Left ventricle myocardium inferior (tissue), 1 donor: Measurements from ENCODE around the gene TANGO6. TPM values are rescaled to one million over a fixed set of nuclear protein-coding genes. Genes with fewer than 3 reads are reported as not detected.
A peak's percentile ranks its signal among the peaks of the same experiment; 100 is the strongest.
"Not testable (repeated sequence)": the region's sequence is repeated elsewhere in the genome, so short reads cannot be mapped to it uniquely, and the experiment has no call there.

Experiments
- DNase-seq: peaks from one replicate; pipeline ENCODE4 v3.0.0-alpha.2; 2020
- H3K27ac ChIP-seq: fragments of 200-600 bp; replicated peaks from 2 replicates; pipeline ENCODE4 v1.8.0; 2021
- H3K27me3 ChIP-seq: fragments of 200-600 bp; 2 replicates; pipeline ENCODE4 v1.8.0; 2021; ENCODE audit warnings: low read depth
- H3K36me3 ChIP-seq: fragments of 200-600 bp; 2 replicates; pipeline ENCODE4 v1.8.0; 2021
- H3K4me1 ChIP-seq: fragments of 200-600 bp; 2 replicates; pipeline ENCODE4 v1.8.0; 2021
- H3K4me3 ChIP-seq: fragments of 200-600 bp; 2 replicates; pipeline ENCODE4 v1.8.0; 2021; ENCODE audit warnings: mild to moderate bottlenecking, moderate library complexity
- H3K9me3 ChIP-seq: fragments of 200-600 bp; replicated peaks from 2 replicates; pipeline ENCODE4 v1.8.0; 2021
- intact Hi-C: fragments of 100-400 bp; cut with micrococcal nuclease; formaldehyde crosslinking; loops from one replicate; pipeline ENCODE4 v1.11.0; 2022
- total RNA-seq: library from RNA; stranded (reverse); fragmentation: NEBNext Ultra II Directional; extraction: Animal tissue kit (Norgen Biotek cat#: 25700); gene quantifications from one replicate; pipeline ENCODE4 v1.2.1, GENCODE V29; 2021
- TF ChIP-seq, protein P1 (sequence below): fragments of 200-600 bp; IDR thresholded peaks from 2 replicates; pipeline ENCODE4 v1.8.0; 2021; ENCODE audit warnings: antibody characterized with exemption, mild to moderate bottlenecking, borderline replicate concordance
- donor health status: DM: no; HTN: yes; CAD: no; lungs with severe emphysema.

The TANGO6 gene
- total RNA-seq, 1 donor from 2014 or later = 10.5 TPM

DNA sequence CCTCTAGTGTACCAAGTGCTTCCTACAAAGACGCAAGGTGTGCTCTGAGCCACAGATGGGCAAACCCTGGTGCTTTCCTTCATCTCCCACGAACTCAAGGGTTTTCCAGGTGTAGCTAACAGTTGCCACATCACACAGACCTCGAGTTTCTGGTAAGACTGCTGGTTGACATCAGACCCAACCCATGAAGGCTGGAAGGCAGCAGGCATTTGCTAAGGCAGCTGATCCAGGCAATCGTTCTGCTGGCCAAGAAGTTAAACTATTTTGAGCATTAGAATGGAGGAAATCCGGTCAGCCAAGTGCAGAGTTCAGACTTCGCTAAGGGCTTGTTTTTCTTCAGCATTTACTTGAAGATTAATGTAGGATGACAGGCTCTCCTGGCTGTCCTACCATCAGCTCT is 273.6 kb downstream of the TANGO6 start:
- DNase-seq = no peak
- H3K9me3 ChIP-seq = no peaks in the 10 kb centered on the region
- intact Hi-C loops = no loop called here
- peaks cover 52% of the 10 kb centered on the region for H3K36me3 ChIP-seq
- no peaks in the 10 kb centered on the region for H3K27me3 ChIP-seq
- peaks cover 53% of the 10 kb centered on the region for H3K4me1 ChIP-seq
- no peak overlapping the region for H3K4me3 ChIP-seq
- TF ChIP-seq, protein P1, sequence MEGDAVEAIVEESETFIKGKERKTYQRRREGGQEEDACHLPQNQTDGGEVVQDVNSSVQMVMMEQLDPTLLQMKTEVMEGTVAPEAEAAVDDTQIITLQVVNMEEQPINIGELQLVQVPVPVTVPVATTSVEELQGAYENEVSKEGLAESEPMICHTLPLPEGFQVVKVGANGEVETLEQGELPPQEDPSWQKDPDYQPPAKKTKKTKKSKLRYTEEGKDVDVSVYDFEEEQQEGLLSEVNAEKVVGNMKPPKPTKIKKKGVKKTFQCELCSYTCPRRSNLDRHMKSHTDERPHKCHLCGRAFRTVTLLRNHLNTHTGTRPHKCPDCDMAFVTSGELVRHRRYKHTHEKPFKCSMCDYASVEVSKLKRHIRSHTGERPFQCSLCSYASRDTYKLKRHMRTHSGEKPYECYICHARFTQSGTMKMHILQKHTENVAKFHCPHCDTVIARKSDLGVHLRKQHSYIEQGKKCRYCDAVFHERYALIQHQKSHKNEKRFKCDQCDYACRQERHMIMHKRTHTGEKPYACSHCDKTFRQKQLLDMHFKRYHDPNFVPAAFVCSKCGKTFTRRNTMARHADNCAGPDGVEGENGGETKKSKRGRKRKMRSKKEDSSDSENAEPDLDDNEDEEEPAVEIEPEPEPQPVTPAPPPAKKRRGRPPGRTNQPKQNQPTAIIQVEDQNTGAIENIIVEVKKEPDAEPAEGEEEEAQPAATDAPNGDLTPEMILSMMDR = no peak
- peak overlapping the region; percentile 54 for H3K27ac ChIP-seq

DNA sequence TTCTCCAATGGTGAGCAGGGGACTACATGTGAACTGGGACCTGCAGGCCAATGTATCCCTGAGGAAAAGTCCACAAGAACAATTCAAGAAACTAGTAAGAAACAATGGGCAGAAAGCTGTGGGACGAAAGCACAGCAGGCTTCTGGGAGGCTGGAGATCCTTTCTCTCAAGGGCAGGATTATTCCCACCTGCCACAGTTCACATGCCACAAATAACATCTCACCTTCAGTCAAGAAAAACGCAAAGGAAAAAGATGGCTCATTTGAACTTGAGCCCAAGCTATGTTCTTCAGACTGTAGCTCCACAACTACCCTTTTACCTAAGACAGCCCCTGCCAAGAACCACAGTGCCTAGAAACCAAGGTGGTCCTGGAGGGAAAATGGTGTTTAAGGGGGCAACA is 275.1 kb downstream of the TANGO6 start:
- DNase-seq = no peak
- H3K27ac ChIP-seq = no peak overlapping the region
- H3K4me1 ChIP-seq = peaks cover 41% of the 10 kb centered on the region
- H3K4me3 ChIP-seq = no peak overlapping the region
- intact Hi-C loops = no loop called here
- TF ChIP-seq, protein P1 = no peak
- H3K27me3 ChIP-seq = no peaks in the 10 kb centered on the region
- peaks cover 52% of the 10 kb centered on the region for H3K36me3 ChIP-seq
- H3K9me3 ChIP-seq = no peaks in the 10 kb centered on the region

DNA sequence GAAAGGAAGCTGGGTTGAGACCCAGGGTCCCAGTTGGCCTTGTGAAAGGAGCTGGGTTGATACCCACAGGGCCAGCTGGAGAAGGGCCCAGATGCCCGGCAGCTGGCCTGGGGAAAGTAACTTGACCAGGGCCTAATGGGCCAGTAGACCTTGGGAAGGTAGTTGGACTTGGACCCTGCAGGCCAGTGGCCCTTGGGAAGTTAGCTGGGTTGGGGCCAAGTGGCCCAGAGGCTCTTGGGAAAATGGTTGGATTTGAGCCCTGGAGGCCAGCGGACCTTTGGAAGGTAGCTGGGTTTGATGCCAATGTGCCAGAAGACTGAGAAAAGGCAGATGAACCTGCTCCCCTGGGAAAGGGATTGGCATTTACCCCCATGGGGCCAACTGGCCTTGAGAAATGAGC is 275.7 kb downstream of the TANGO6 start:
- peaks cover 47% of the 10 kb centered on the region for H3K36me3 ChIP-seq
- H3K27ac ChIP-seq = no peak overlapping the region
- intact Hi-C loops = no loop called here
- peaks cover 46% of the 10 kb centered on the region for H3K4me1 ChIP-seq
- DNase-seq = no peak
- H3K4me3 ChIP-seq = no peak overlapping the region
- H3K9me3 ChIP-seq = no peaks in the 10 kb centered on the region
- no peaks in the 10 kb centered on the region for H3K27me3 ChIP-seq
- TF ChIP-seq, protein P1 = no peak

DNA sequence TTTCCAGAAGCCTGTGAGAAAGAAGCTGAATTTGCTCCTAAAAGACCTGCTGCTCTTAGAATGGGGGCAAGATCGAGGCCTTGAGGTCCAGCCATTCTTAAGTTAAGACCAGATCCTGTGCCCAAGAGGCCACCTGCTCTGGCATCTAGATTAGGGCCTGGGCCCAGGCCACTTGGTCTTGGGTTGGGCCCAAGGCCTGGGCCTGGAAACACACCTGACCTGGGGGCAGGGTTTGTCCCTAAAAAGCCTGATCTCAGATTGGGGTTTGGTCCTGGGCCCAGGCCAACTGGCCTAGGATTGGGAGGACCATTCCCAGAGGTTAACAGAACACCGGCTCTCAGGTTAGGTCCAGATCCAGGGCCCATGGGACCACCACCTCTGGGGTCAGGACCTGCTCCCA is 276.2 kb downstream of the TANGO6 start:
- Histone ChIP-seq H3K4me3 (no peak overlapping the region), H3K36me3 (peaks cover 42% of the 10 kb centered on the region), H3K27ac (no peak overlapping the region), H3K9me3 (no peaks in the 10 kb centered on the region), H3K4me1 (peaks cover 46% of the 10 kb centered on the region), H3K27me3 (no peaks in the 10 kb centered on the region)
- intact Hi-C loops = no loop called here
- no peak for DNase-seq
- TF ChIP-seq, protein P1 = no peak

DNA sequence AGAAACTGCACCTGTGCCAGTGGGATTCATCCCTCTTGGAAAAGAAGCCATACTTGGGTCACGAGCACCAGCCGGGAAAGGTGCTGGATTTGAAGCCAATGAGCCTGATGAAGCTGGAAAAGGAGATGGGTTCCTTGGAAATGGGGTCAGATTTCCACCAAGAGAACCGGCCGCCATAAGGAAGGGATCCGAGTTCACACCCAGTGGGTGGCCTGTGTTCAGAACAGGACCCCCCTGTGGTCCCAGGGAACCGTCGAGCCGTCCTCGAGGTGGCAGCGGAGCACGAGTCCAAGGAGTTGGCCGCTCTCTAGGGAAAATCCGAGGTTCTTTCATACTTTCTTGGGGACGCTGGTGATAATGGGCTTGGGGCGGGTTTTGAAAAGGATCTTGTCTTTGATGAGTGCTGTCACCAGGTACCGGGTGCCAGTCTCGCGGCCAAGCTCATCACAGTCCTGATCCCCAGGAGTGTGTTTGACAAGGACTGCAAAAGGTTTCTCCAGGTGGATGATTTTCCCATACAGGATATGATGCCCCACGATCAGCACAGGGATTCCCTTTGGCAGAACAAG is 276.8 kb downstream of the TANGO6 start:
- no peaks in the 10 kb centered on the region for H3K27me3 ChIP-seq
- H3K9me3 ChIP-seq = no peaks in the 10 kb centered on the region
- H3K27ac ChIP-seq = no peak overlapping the region
- TF ChIP-seq, protein P1 = no peak
- intact Hi-C loops = loop anchor here (5.0 kb wide), 1 partner anchor 218 kb away; no protein-coding TSS in a partner anchor
- no peak overlapping the region for H3K4me3 ChIP-seq
- peaks cover 38% of the 10 kb centered on the region for H3K36me3 ChIP-seq
- peaks cover 46% of the 10 kb centered on the region for H3K4me1 ChIP-seq
- no peak for DNase-seq

DNA sequence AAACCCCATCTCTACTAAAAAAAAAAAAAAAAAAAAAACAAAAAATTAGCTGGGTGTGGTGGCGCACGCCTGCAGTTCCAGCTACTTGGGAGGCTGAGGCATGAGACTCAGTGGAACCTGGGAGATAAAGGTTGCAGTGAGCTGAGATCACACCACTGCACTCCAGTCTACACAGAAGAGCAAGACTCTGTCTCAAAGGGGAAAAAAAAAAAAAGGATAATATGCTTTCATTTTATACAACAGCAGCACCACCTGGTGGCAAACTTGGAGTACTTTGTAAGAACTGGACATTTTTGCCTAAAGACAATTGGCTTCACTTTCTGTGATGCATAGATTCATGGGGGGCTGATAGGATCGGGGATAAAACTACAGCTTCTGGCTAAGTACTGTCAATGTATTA is 280.6 kb downstream of the TANGO6 start:
- H3K4me1 ChIP-seq = peaks cover 17% of the 10 kb centered on the region
- no peak overlapping the region for H3K4me3 ChIP-seq
- peaks cover 32% of the 10 kb centered on the region for H3K36me3 ChIP-seq
- H3K27ac ChIP-seq = no peak overlapping the region
- no peak for DNase-seq
- no peaks in the 10 kb centered on the region for H3K9me3 ChIP-seq
- TF ChIP-seq, protein P1 = peak; percentile 74
- intact Hi-C loops = loop anchor here (5.0 kb wide), 1 partner anchor 222 kb away; no protein-coding TSS in a partner anchor
- H3K27me3 ChIP-seq = no peaks in the 10 kb centered on the region

DNA sequence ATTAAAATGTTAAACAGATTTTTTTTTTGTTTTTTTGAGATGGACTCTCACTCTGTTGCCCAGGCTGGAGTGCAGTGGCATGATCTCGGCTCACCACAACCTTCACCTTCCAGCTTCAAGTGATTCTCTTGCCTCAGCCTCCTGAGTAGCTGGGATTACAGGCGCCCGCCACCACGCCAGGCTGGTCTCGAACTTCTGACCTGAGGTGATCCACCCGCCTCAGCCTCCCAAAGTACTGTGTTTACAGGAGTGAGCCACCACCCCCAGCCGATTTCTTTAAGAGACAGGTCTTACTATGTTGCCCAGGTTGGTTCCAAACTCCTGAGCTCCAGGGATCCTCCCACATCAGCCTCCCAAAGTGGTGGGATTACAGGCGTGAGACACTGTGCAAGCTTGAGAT is 281.1 kb downstream of the TANGO6 start:
- H3K36me3 ChIP-seq = peaks cover 27% of the 10 kb centered on the region
- H3K9me3 ChIP-seq, H3K4me3 ChIP-seq, H3K27me3 ChIP-seq, DNase-seq, H3K27ac ChIP-seq: not testable (repeated sequence)
- intact Hi-C loops = loop anchor here (5.0 kb wide), 1 partner anchor 222 kb away; no protein-coding TSS in a partner anchor
- peaks cover 13% of the 10 kb centered on the region for H3K4me1 ChIP-seq

DNA sequence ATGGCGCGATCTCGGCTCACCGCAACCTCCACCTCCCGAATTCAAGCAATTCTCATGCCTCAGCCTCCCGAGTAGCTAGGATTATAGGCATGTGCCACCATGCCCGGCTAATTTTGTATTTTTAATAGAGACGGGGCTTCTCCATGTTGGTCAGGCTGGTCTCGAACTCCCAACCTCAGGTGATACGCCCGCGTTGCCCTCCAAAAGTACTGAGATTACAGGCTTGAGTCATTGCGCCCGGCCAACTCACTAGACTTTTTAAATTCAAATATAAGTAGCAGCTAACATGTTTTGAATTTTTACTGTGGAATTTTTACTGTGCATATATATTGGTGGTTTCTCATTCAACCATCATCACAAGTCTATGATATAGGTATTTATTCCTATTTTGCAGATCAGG is 281.6 kb downstream of the TANGO6 start:
- DNase-seq, H3K9me3 ChIP-seq, H3K27ac ChIP-seq, H3K27me3 ChIP-seq, H3K4me3 ChIP-seq: not testable (repeated sequence)
- Histone ChIP-seq H3K36me3 (peaks cover 22% of the 10 kb centered on the region), H3K4me1 (peaks cover 13% of the 10 kb centered on the region)
- intact Hi-C loops = loop anchor here (5.0 kb wide), 1 partner anchor 223 kb away; no protein-coding TSS in a partner anchor
